ENCODE results near the gene METAP2.
"Not testable (repeated sequence)": the region's sequence is repeated elsewhere in the genome, so short reads cannot be mapped to it uniquely, and the experiment has no call there.

- not testable (repeated sequence) for TF ChIP-seq MAX (IDR thresholded peaks at IDR 0.05); TAF1 (IDR thresholded peaks at IDR 0.05; ENCODE audit: low read depth, low read length); POLR2A (IDR thresholded peaks at IDR 0.05; ENCODE audit: control extremely low read depth in 1 of 2, low read depth in 2 of 2, low read length in 2 of 2)
These were observed 24.3 kb upstream of the METAP2 start for GRCh38 chr12:95449656-95450055.

Data from H1 (cell line).